ENCODE measurements around the gene LPCAT1.

The LPCAT1 gene

DNA sequence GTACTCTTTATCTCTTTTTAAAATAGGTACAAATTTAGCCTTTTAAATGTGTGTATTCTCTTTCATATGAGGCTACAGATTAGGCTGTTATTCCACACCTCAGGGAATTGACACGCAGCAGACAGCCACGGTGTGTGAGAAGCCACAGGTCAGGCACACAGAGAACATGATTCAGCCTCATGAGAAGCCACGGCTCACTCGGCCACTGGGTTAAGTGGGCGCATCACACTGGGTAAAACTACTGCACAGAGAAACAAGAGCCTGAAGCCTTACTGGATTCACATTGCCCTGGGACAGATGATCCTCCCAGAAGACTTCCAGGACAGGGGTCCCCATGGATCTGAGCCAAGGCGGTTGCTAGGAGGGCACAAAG is 28.2 kb downstream of the LPCAT1 start:
- no peak for DNase-seq (ENCODE audit: low read depth, low spot score)
- Histone ChIP-seq H3K27ac (no peak overlapping the region), H3K9me3 (ENCODE audit: low read depth, low read length) (no peaks in the 10 kb centered on the region), H3K9ac (ENCODE audit: insufficient read length) (no peak overlapping the region), H3K4me3 (no peak overlapping the region), H3K36me3 (ENCODE audit: insufficient read depth, low read length) (peaks cover 17% of the 10 kb centered on the region; the same call in 1 of the 2 replicates)
- TF ChIP-seq POLR2AphosphoS5 (IDR thresholded peaks at IDR 0.05; ENCODE audit: borderline replicate concordance, low read depth, low read length), result no peak
- no peak for TF ChIP-seq FOXP2 (optimal IDR thresholded peaks at IDR 0.05; ENCODE audit: control extremely low read depth, extremely low read length, insufficient read depth)
- no peak for TF ChIP-seq EZH2 (IDR thresholded peaks at IDR 0.05)

DNA sequence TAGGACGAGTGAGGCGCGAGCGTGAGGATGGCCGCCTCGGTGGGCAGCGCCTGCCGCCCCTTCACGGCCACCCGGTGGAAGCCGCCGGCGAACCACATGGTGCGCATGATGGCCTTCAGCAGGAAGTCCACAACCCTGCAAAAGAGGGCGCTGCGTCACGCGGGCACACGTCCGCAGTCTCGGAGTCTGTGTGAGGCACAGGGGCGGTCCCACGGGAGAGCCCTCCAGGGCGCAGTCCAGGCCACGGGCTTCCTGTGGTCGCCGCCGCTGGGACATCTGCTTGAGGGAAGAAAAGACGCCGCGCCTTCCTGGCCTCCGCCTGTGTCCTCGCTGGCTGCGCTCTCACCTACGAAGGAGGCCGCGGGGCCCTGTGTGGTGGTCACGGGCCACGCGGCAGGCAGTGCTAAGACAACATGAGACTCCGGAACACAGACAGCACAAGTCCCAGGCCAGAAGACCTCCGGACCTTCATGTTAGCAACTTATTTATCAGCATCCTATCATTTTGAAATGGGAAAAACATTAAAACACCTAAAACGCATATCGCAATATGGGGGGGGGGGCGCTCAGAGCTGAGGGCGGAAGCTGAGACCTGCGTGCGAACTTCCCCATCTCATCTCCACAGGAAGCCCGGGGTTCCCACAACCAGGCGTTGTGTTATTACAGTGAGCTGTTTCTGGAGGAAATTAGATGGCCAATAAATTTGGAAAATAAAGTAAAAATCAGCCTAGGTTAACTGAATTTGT is 28.8 kb downstream of the LPCAT1 start:
- TF ChIP-seq POLR2AphosphoS5 (IDR thresholded peaks at IDR 0.05; ENCODE audit: borderline replicate concordance, low read depth, low read length) (no peak), EZH2 (IDR thresholded peaks at IDR 0.05) (no peak), FOXP2 (optimal IDR thresholded peaks at IDR 0.05; ENCODE audit: control extremely low read depth, extremely low read length, insufficient read depth) (no peak)
- DNase-seq (ENCODE audit: low read depth, low spot score), result no peak
- Histone ChIP-seq H3K9ac (ENCODE audit: insufficient read length) (no peak overlapping the region), H3K9me3 (ENCODE audit: low read depth, low read length) (no peaks in the 10 kb centered on the region), H3K36me3 (ENCODE audit: insufficient read depth, low read length) (peaks cover 20% of the 10 kb centered on the region; the same call in 1 of the 2 replicates), H3K27ac (no peak overlapping the region), H3K4me3 (no peak overlapping the region)

DNA sequence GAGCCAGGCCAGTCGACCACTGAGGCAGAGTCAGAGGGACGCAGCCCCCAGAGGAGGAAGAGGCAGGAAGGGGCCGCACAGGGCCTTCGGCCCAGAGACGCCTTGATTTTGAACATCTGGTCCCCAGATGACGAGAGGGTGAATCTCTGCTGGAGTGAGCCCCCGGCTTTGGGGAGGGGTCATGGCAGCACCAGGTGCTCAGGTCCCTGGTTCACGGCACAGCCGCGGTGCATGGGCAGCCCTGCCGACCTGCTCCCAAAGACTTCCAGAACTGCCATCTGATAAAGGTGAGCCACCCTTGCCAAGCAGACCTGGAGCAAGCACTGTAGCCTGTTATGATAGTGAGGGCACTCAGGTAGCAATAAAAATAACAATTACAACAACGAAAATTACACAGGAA is 29.8 kb downstream of the LPCAT1 start:
- Histone ChIP-seq H3K9ac (ENCODE audit: insufficient read length) (no peak overlapping the region), H3K9me3 (ENCODE audit: low read depth, low read length) (no peaks in the 10 kb centered on the region), H3K36me3 (ENCODE audit: insufficient read depth, low read length) (peaks cover 20% of the 10 kb centered on the region; the same call in 1 of the 2 replicates), H3K27ac (no peak overlapping the region), H3K4me3 (no peak overlapping the region)
- TF ChIP-seq FOXP2 (optimal IDR thresholded peaks at IDR 0.05; ENCODE audit: control extremely low read depth, extremely low read length, insufficient read depth) (no peak), EZH2 (IDR thresholded peaks at IDR 0.05) (no peak), POLR2AphosphoS5 (IDR thresholded peaks at IDR 0.05; ENCODE audit: borderline replicate concordance, low read depth, low read length) (no peak)
- DNase-seq (ENCODE audit: low read depth, low spot score), result no peak

DNA sequence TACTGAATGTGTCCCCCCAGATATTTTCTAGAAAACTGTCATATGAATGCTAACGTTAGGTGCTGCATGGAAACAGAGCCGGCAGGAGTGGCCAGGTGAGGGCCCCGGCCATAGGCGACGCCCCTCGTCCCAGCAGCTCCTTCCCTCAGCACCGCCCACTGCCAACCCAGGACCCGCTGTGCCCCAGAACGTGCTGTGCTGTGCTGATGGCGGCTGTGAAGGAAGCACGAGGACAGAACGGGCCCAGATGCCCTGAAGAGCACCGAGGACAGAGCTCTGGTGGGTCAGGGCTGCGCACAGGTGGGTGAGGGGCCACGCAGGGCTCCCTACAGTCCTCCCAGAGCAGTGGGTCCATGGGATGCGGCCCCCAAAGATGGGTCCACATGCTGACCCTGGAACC is 30.3 kb downstream of the LPCAT1 start:
- H3K9ac ChIP-seq (ENCODE audit: insufficient read length), result no peak overlapping the region

DNA sequence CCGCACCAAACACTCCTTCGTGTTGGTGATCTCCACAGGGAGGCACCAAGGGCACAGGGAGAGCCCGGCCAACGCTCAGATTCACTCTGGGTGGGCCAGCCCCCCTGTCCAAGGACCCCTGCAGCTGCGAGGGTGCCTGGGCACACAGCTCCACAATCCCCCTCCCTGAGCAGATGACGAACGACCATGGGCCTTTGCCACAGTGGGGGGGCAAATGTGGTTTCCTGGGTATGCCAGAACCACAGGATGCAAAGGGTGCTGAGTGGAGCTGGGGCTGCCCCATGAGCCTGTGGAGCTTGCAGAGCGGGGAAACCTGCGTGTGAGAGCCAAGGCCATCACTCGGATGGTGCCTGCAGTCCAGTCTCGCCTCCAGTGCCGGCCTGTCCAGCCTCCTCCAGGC is 31.0 kb downstream of the LPCAT1 start:
- H3K36me3 ChIP-seq (ENCODE audit: insufficient read depth, low read length), result peaks cover 21% of the 10 kb centered on the region; the same call in 1 of the 2 replicates
- no peak overlapping the region for H3K9ac ChIP-seq (ENCODE audit: insufficient read length)
- DNase-seq (ENCODE audit: low read depth, low spot score), result no peak
- no peak for TF ChIP-seq POLR2AphosphoS5 (IDR thresholded peaks at IDR 0.05; ENCODE audit: borderline replicate concordance, low read depth, low read length)
- no peak for TF ChIP-seq EZH2 (IDR thresholded peaks at IDR 0.05)
- no peak for TF ChIP-seq FOXP2 (optimal IDR thresholded peaks at IDR 0.05; ENCODE audit: control extremely low read depth, extremely low read length, insufficient read depth)
- H3K4me3 ChIP-seq, result no peak overlapping the region
- H3K9me3 ChIP-seq (ENCODE audit: low read depth, low read length), result no peaks in the 10 kb centered on the region
- no peak overlapping the region for H3K27ac ChIP-seq

More for the DNA sequence above, 30.3 kb downstream of the LPCAT1 start:
- Histone ChIP-seq H3K27ac (no peak overlapping the region), H3K4me3 (no peak overlapping the region), H3K9me3 (ENCODE audit: low read depth, low read length) (no peaks in the 10 kb centered on the region), H3K36me3 (ENCODE audit: insufficient read depth, low read length) (peaks cover 20% of the 10 kb centered on the region; the same call in 1 of the 2 replicates)
- DNase-seq (ENCODE audit: low read depth, low spot score), result no peak
- no peak for TF ChIP-seq FOXP2 (optimal IDR thresholded peaks at IDR 0.05; ENCODE audit: control extremely low read depth, extremely low read length, insufficient read depth)

DNA sequence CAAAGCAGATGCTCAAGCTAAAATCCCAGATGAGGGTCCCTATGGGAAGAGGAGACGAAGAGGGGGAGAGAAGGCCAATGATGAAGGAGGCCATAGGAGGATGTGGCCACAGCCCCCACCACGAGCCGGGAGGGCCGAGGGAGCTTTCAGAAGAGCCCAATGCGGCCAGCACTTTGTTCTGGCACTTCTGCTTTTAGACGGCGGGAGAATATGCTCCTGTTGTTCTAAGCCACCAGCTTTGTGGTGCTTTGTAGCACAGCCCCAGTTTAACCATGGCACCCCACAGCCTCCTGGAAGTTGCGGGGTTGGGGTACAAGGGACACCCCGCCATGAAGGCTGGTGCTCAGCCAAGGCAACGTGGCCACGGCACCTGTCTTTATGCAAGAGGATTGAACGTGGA is 33.4 kb downstream of the LPCAT1 start:
- no peak overlapping the region for H3K27ac ChIP-seq
- no peak for TF ChIP-seq EZH2 (IDR thresholded peaks at IDR 0.05)
- TF ChIP-seq POLR2AphosphoS5 (IDR thresholded peaks at IDR 0.05; ENCODE audit: borderline replicate concordance, low read depth, low read length), result no peak
- DNase-seq (ENCODE audit: low read depth, low spot score), result no peak
- no peak overlapping the region for H3K9ac ChIP-seq (ENCODE audit: insufficient read length)
- no peak overlapping the region for H3K4me3 ChIP-seq
- peaks cover 26% of the 10 kb centered on the region; the same call in 1 of the 2 replicates for H3K36me3 ChIP-seq (ENCODE audit: insufficient read depth, low read length)
- H3K9me3 ChIP-seq (ENCODE audit: low read depth, low read length), result no peaks in the 10 kb centered on the region

DNA sequence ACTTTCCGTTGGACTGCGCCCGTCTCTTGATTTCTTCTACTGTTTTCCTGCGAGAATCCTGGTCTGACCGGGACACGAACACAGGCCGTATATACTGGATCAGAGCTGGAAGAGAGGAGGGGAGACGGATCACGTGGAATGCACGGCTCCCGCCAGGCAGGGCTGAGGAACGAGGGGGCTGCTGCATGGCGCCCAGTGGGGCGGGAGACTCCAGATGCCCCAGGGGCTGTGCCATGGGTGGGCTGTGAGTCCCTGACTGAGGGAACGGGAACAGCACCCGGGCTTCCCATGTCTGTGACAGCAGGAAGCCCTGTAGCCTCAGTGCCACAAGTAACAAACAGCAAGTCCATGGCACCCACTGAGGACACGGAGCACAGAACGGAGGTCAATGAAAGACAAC is 34.0 kb downstream of the LPCAT1 start:
- DNase-seq (ENCODE audit: low read depth, low spot score), result no peak
- no peak for TF ChIP-seq FOXP2 (optimal IDR thresholded peaks at IDR 0.05; ENCODE audit: control extremely low read depth, extremely low read length, insufficient read depth)
- peaks cover 26% of the 10 kb centered on the region; the same call in 1 of the 2 replicates for H3K36me3 ChIP-seq (ENCODE audit: insufficient read depth, low read length)
- H3K9ac ChIP-seq (ENCODE audit: insufficient read length), result no peak overlapping the region
- no peaks in the 10 kb centered on the region for H3K9me3 ChIP-seq (ENCODE audit: low read depth, low read length)
- no peak overlapping the region for H3K4me3 ChIP-seq
- H3K27ac ChIP-seq, result no peak overlapping the region

DNA sequence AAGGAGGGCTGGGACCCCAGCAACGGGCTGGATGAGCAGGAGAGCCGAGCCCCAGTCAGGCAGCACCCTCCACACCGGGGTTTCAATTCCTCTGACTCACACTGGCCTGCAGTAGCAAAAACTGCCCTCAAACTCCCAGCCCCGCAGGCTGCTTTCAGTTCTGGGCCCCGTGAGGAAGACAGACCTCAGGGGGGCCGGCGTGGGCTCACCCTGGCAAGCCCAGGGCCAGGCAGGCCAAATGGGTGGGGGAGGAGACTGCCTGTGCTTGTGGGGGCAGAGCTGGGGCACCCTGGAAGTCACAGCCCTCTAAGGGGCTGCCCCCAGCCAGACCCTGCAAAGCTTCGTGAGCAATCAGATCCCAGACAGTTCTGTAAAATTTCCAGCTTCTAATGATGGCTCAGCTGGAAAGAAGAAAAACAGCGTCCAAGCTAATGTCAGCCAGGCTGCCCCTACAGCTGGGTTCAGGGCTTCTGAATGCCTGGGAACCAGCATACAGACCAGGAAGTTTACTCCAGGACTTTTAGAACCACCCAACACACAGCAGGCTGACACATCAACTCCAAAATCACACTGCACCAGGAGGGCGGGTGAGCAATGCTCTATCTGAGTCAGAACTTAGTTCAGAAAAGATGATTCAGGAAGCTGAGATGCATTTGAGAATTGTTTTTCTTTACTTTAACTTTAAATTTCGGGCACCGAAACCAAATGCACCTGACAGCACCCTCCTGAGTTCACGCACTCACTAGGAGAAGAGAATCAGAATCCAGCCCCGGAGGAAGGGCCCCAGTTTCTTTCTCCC is 34.7 kb downstream of the LPCAT1 start:
- H3K36me3 ChIP-seq (ENCODE audit: insufficient read depth, low read length), result peaks cover 21% of the 10 kb centered on the region; the same call in 1 of the 2 replicates
- no peak overlapping the region for H3K9ac ChIP-seq (ENCODE audit: insufficient read length)
- H3K4me3 ChIP-seq, result no peak overlapping the region
- TF ChIP-seq POLR2AphosphoS5 (IDR thresholded peaks at IDR 0.05; ENCODE audit: borderline replicate concordance, low read depth, low read length), result no peak
- no peak for TF ChIP-seq FOXP2 (optimal IDR thresholded peaks at IDR 0.05; ENCODE audit: control extremely low read depth, extremely low read length, insufficient read depth)
- TF ChIP-seq EZH2 (IDR thresholded peaks at IDR 0.05), result no peak
- H3K9me3 ChIP-seq (ENCODE audit: low read depth, low read length), result no peaks in the 10 kb centered on the region
- H3K27ac ChIP-seq, result no peak overlapping the region
- DNase-seq (ENCODE audit: low read depth, low spot score), result no peak

Data from SK-N-MC (cell line).